Measurements from ENCODE around the gene CDH2.

DNA sequence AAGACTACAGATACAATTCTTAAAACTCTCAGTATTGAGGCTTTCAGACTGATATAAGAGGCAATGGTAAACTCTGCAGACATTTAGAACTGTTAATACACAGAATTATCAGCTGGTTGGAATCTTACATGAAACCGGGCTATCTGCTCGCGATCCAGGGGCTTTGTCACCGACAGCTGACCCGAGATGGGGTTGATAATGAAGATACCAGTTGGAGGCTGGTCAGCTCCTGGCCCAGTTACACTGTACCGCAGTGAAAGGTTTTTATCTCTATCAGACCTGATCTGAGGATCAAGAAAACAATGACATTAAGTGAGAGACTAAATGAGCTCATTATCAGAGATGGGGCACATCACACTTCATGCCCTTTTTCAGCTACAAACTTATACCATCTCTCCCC lies 167.3 kb downstream of the CDH2 start:
- TF ChIP-seq, protein P1, sequence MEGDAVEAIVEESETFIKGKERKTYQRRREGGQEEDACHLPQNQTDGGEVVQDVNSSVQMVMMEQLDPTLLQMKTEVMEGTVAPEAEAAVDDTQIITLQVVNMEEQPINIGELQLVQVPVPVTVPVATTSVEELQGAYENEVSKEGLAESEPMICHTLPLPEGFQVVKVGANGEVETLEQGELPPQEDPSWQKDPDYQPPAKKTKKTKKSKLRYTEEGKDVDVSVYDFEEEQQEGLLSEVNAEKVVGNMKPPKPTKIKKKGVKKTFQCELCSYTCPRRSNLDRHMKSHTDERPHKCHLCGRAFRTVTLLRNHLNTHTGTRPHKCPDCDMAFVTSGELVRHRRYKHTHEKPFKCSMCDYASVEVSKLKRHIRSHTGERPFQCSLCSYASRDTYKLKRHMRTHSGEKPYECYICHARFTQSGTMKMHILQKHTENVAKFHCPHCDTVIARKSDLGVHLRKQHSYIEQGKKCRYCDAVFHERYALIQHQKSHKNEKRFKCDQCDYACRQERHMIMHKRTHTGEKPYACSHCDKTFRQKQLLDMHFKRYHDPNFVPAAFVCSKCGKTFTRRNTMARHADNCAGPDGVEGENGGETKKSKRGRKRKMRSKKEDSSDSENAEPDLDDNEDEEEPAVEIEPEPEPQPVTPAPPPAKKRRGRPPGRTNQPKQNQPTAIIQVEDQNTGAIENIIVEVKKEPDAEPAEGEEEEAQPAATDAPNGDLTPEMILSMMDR (IDR thresholded peaks at IDR 0.05) = no peak
- TF ChIP-seq EP300 (IDR thresholded peaks at IDR 0.05) = no peak
